SJSA1 (cell line): ENCODE data around the gene COL27A1. TPM values are rescaled to one million over a fixed set of nuclear protein-coding genes. Genes with fewer than 3 reads are reported as not detected.
"Not testable (repeated sequence)": the region's sequence is repeated elsewhere in the genome, so short reads cannot be mapped to it uniquely, and the experiment has no call there.

Experiments
- DNase-seq, 2 experiments: peaks; one replicate each; pipeline ENCODE4 v3.0.0-alpha.2; 2015 to 2020; ENCODE audit warnings: low spot score in 2 of 2, low read depth in 1 of 2
- H3K27ac ChIP-seq: fragments of 250-450 bp; sonication (Bioruptor Pico); 2 replicates; pipeline ENCODE4 v1.5.1; 2020; ENCODE audit warnings: mild to moderate bottlenecking, moderate library complexity
- H3K27me3 ChIP-seq: fragments of 250-450 bp; sonication (Bioruptor Pico); replicated peaks from 2 replicates; pipeline ENCODE4 v1.5.1; 2020; ENCODE audit warnings: mild to moderate bottlenecking, moderate library complexity
- H3K36me3 ChIP-seq: fragments of 250-450 bp; sonication (Bioruptor Pico); 2 replicates; pipeline ENCODE4 v1.5.1; 2020; ENCODE audit warnings: mild to moderate bottlenecking
- H3K4me1 ChIP-seq: fragments of 250-450 bp; sonication (Bioruptor Pico); replicated peaks from 2 replicates; pipeline ENCODE4 v1.6.1; 2021; ENCODE audit warnings: mild to moderate bottlenecking
- H3K4me3 ChIP-seq: fragments of 250-450 bp; sonication (Bioruptor Pico); 2 replicates; pipeline ENCODE4 v1.5.1; 2020; ENCODE audit warnings: mild to moderate bottlenecking
- H3K9me3 ChIP-seq: fragments of 250-450 bp; sonication (Bioruptor Pico); replicated peaks from 2 replicates; pipeline ENCODE4 v1.5.1; 2020; ENCODE audit warnings: mild to moderate bottlenecking
- total RNA-seq: library from RNA; depleted of rRNA; stranded (reverse); fragments of >200 nt; shearing (Covaris generic); gene quantifications from 2 replicates; pipeline ENCODE4 v1.2.3, GENCODE V29; 2014

Gene COL27A1
- total RNA-seq, 1 experiment from 2014 or later: 4.7 TPM

- no peak for DNase-seq
- no peaks in the 10 kb centered on the region for H3K36me3 ChIP-seq
- H3K4me3 ChIP-seq: no peak overlapping the region
- H3K4me1 ChIP-seq: 0 out of 2 replicates have a peak, but pooled peaks cover 3% of the 10 kb centered on the region
- no peak overlapping the region for H3K27ac ChIP-seq
- no peaks in the 10 kb centered on the region for H3K27me3 ChIP-seq
- no peaks in the 10 kb centered on the region for H3K9me3 ChIP-seq
Measured at GRCh38 chr9:114184866-114185265, 29.5 kb downstream of the COL27A1 start.

GRCh38 chr9:114185570-114186490 is 30.5 kb downstream of the COL27A1 start:
- Histone ChIP-seq H3K4me1 (0 out of 2 replicates have a peak, but pooled peaks cover 3% of the 10 kb centered on the region), H3K36me3 (no peaks in the 10 kb centered on the region), H3K27ac (no peak overlapping the region), H3K4me3 (no peak overlapping the region), H3K9me3 (no peaks in the 10 kb centered on the region), H3K27me3 (no peaks in the 10 kb centered on the region)
- DNase-seq: no peak

GRCh38 chr9:114186605-114187289 is 31.4 kb downstream of the COL27A1 start:
- H3K27me3 ChIP-seq: no peaks in the 10 kb centered on the region

GRCh38 chr9:114187827-114188226 is 32.5 kb downstream of the COL27A1 start:
- Histone ChIP-seq H3K4me3 (no peak overlapping the region), H3K27ac (no peak overlapping the region), H3K36me3 (no peaks in the 10 kb centered on the region), H3K27me3 (no peaks in the 10 kb centered on the region), H3K4me1 (no peaks in the 10 kb centered on the region), H3K9me3 (no peaks in the 10 kb centered on the region)
- no peak for DNase-seq

More at GRCh38 chr9:114186605-114187289, 31.4 kb downstream of the COL27A1 start:
- no peak overlapping the region for H3K27ac ChIP-seq
- H3K4me3 ChIP-seq: no peak overlapping the region
- no peaks in the 10 kb centered on the region for H3K4me1 ChIP-seq
- H3K36me3 ChIP-seq: no peaks in the 10 kb centered on the region
- no peaks in the 10 kb centered on the region for H3K9me3 ChIP-seq
- DNase-seq: no peak

GRCh38 chr9:114189823-114190562 is 34.7 kb downstream of the COL27A1 start:
- H3K9me3 ChIP-seq: no peaks in the 10 kb centered on the region
- H3K36me3 ChIP-seq: no peaks in the 10 kb centered on the region
- H3K27me3 ChIP-seq: no peaks in the 10 kb centered on the region
- H3K4me3 ChIP-seq: no peak overlapping the region
- no peak for DNase-seq
- no peak overlapping the region for H3K27ac ChIP-seq
- H3K4me1 ChIP-seq: no peaks in the 10 kb centered on the region

- H3K27me3 ChIP-seq: no peaks in the 10 kb centered on the region
- H3K9me3 ChIP-seq: no peaks in the 10 kb centered on the region
- H3K36me3 ChIP-seq: no peaks in the 10 kb centered on the region
- DNase-seq: no peak
- no peaks in the 10 kb centered on the region for H3K4me1 ChIP-seq
- H3K27ac ChIP-seq: no peak overlapping the region
- H3K4me3 ChIP-seq: no peak overlapping the region
Measured at GRCh38 chr9:114190563-114190905, 35.2 kb downstream of the COL27A1 start.

- not testable (repeated sequence) for H3K27me3 ChIP-seq, H3K4me1 ChIP-seq, H3K9me3 ChIP-seq, DNase-seq, H3K36me3 ChIP-seq, H3K4me3 ChIP-seq, H3K27ac ChIP-seq
Measured at GRCh38 chr9:114191402-114191801, 36.1 kb downstream of the COL27A1 start.

GRCh38 chr9:114192539-114192938 is 37.2 kb downstream of the COL27A1 start:
- no peak overlapping the region for H3K27ac ChIP-seq
- H3K9me3 ChIP-seq: no peaks in the 10 kb centered on the region
- no peak for DNase-seq
- H3K4me3 ChIP-seq: no peak overlapping the region
- no peaks in the 10 kb centered on the region for H3K36me3 ChIP-seq
- no peaks in the 10 kb centered on the region for H3K27me3 ChIP-seq
- no peaks in the 10 kb centered on the region for H3K4me1 ChIP-seq

- Histone ChIP-seq H3K27me3 (no peaks in the 10 kb centered on the region), H3K27ac (no peak overlapping the region)
Measured at GRCh38 chr9:114193090-114193489, 37.8 kb downstream of the COL27A1 start.

GRCh38 chr9:114196117-114196516 is 40.8 kb downstream of the COL27A1 start:
- 0 out of 2 replicates have a peak, but pooled peaks cover 3% of the 10 kb centered on the region for H3K4me1 ChIP-seq
- no peak overlapping the region for H3K4me3 ChIP-seq
- H3K9me3 ChIP-seq: no peaks in the 10 kb centered on the region
- no peaks in the 10 kb centered on the region for H3K27me3 ChIP-seq
- no peak for DNase-seq
- H3K27ac ChIP-seq: no peak overlapping the region
- no peaks in the 10 kb centered on the region for H3K36me3 ChIP-seq

More at GRCh38 chr9:114193090-114193489, 37.8 kb downstream of the COL27A1 start:
- no peaks in the 10 kb centered on the region for H3K36me3 ChIP-seq
- no peaks in the 10 kb centered on the region for H3K9me3 ChIP-seq
- H3K4me3 ChIP-seq: no peak overlapping the region
- DNase-seq: no peak
- no peaks in the 10 kb centered on the region for H3K4me1 ChIP-seq

- H3K27ac ChIP-seq: no peak overlapping the region
- no peak overlapping the region for H3K4me3 ChIP-seq
- no peaks in the 10 kb centered on the region for H3K27me3 ChIP-seq
- no peaks in the 10 kb centered on the region for H3K9me3 ChIP-seq
- no peak for DNase-seq
- no peaks in the 10 kb centered on the region for H3K36me3 ChIP-seq
- 0 out of 2 replicates have a peak, but pooled peaks cover 3% of the 10 kb centered on the region for H3K4me1 ChIP-seq
Measured at GRCh38 chr9:114196979-114197622, 41.8 kb downstream of the COL27A1 start.

GRCh38 chr9:114198249-114199040 is 43.1 kb downstream of the COL27A1 start:
- no peak for DNase-seq
- H3K4me1 ChIP-seq: peaks cover 10% of the 10 kb centered on the region
- no peak overlapping the region for H3K4me3 ChIP-seq
- H3K36me3 ChIP-seq: no peaks in the 10 kb centered on the region
- no peaks in the 10 kb centered on the region for H3K9me3 ChIP-seq
- no peaks in the 10 kb centered on the region for H3K27me3 ChIP-seq
- H3K27ac ChIP-seq: no peak overlapping the region
